Esophagus squamous epithelium (tissue), 5 donors: ENCODE results near the gene CCDC8. TPM values are rescaled to one million over a fixed set of nuclear protein-coding genes. Genes with fewer than 3 reads are reported as not detected.

Experiments
- DNase-seq: peaks from one replicate; lab custom pipeline; 2025; lab: John Stamatoyannopoulos, UW
- H3K27ac ChIP-seq, 4 donors: fragments of 200-600 bp; sonication (generic); one replicate each; pipeline ENCODE4 v1.5.1; 2016 to 2019; ENCODE audit warnings: mild to moderate bottlenecking in 1 of 4
- H3K27me3 ChIP-seq, 4 donors: fragments of 200-600 bp; sonication (generic); 1 replicate in 3 of 4; 2 replicates in 1 of 4; pipeline versions ENCODE4 v1.5.1 to v1.6.0; 2017 to 2021; ENCODE audit warnings: antibody characterized with exemption in 1 of 4
- H3K36me3 ChIP-seq, 3 donors: fragments of 200-600 bp; sonication (generic); one replicate each; pipeline ENCODE4 v1.5.1; 2016 to 2019
- H3K4me1 ChIP-seq, 3 donors: fragments of 200-600 bp; sonication (generic); one replicate each; pipeline ENCODE4 v1.5.1; 2017 to 2019
- H3K4me3 ChIP-seq, 4 donors: fragments of 200-600 bp; sonication (generic); 1 replicate in 3 of 4; 2 replicates in 1 of 4; pipeline ENCODE4 v1.5.1; 2016 to 2019; ENCODE audit warnings: mild to moderate bottlenecking in 2 of 4, moderate library complexity in 1 of 4
- H3K9me3 ChIP-seq, 3 donors: fragments of 200-600 bp; sonication (generic); one replicate each; pipeline ENCODE4 v1.5.1; 2016 to 2019
- POLR2A ChIP-seq, 4 donors: fragments of 450-650 bp; IDR thresholded peaks; one replicate each; pipeline ENCODE4 v1.6.1; 2017; ENCODE audit warnings: antibody characterized with exemption in 4 of 4, mild to moderate bottlenecking in 4 of 4, moderate library complexity in 3 of 4
- WGBS, 2 donors: methylation state at CpG; one replicate each; pipeline ENCODE4 v1.1.5; 2018; 5-methylcytosine and 5-hydroxymethylcytosine counted together
- intact Hi-C: fragments of 100-400 bp; cut with DNase I; formaldehyde crosslinking; loops from one replicate; pipeline ENCODE4 v1.15.0; 2022
- total RNA-seq, 4 donors: library from RNA; depleted of rRNA; stranded (reverse); fragments of >200 nt; gene quantifications; one replicate each; pipeline ENCODE4 v1.1.0, GENCODE V29; 2016
- TF ChIP-seq, protein P1 (sequence below), 6 experiments: fragments of 450-650 bp in 4 of 6; fragments of 200-600 bp in 2 of 6; sonication (generic) in 2 of 6; IDR thresholded peaks; one replicate each; pipeline ENCODE4 v1.5.1; 2016 to 2019; ENCODE audit warnings: antibody characterized with exemption in 6 of 6, mild to moderate bottlenecking in 4 of 6, moderate library complexity in 4 of 6
- donor health status: DM: yes; HTN: yes; CAD: no.

Gene CCDC8
- total RNA-seq, 4 donors from 2014 or later, result 0.53 to 1.7 (median 0.62) TPM

DNA sequence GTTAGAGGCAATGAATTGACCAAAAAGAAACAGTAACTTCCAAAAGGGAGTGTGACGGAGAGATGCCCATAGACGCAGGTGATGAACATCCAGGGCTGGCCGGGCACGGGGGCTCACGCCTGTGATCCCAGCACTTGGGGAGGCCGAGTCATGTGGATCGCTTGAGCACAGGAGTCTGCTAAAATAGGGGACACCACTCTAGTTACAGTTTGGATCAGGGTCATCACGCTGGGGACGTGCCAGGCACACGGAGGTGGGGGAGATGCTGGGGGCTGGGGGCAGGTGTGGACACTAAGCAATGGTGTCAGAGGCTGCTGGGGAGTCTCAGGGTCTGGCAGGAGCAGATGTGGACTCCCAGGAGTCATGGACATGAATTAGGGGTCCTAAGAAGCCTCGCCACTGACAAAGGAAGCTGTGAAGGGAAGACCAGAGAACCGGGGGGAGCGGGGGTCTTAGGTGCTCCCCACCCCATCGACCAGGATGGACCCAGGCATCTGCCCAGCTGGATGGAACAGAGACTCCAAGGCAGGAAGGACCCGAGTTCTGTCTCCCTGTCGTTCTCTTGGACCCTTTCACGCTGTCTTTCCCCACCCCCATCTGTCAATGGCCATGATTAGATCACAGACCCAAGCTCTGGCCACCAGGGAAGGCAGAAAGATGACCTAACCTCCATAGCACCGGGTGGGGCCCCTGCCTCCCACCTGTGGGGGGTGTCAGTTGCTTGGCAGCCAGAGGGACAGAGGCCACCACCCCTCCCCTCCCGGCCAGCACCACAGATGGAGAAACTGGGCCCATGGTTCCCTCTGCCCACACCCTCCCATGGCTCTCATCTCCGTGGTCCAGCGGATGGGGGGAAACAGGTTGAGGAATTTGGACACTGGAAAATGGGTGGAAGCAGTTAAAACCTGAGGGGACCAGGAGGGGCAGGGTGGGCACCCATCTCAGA is 19.6 kb downstream of the CCDC8 start:
- no peak overlapping the region for H3K4me3 ChIP-seq
- peaks cover 0 to 18% (median 3%) of the 10 kb centered on the region in 3 donors for H3K4me1 ChIP-seq
- peak overlapping the region in 1 of 4 donors; percentile 6 for H3K27ac ChIP-seq
- TF ChIP-seq, protein P1, sequence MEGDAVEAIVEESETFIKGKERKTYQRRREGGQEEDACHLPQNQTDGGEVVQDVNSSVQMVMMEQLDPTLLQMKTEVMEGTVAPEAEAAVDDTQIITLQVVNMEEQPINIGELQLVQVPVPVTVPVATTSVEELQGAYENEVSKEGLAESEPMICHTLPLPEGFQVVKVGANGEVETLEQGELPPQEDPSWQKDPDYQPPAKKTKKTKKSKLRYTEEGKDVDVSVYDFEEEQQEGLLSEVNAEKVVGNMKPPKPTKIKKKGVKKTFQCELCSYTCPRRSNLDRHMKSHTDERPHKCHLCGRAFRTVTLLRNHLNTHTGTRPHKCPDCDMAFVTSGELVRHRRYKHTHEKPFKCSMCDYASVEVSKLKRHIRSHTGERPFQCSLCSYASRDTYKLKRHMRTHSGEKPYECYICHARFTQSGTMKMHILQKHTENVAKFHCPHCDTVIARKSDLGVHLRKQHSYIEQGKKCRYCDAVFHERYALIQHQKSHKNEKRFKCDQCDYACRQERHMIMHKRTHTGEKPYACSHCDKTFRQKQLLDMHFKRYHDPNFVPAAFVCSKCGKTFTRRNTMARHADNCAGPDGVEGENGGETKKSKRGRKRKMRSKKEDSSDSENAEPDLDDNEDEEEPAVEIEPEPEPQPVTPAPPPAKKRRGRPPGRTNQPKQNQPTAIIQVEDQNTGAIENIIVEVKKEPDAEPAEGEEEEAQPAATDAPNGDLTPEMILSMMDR (IDR thresholded peaks at IDR 0.05), result no peak
- no peak for TF ChIP-seq POLR2A (IDR thresholded peaks at IDR 0.05)
- WGBS, 2 donors, result 72 to 76% methylated on average over 18 to 19 of the region's 21 CpGs
- peaks cover 0 to 10% (median 0%) of the 10 kb centered on the region in 4 donors for H3K27me3 ChIP-seq
- intact Hi-C loops, result no loop called here
- peaks cover 20 to 46% (median 20%) of the 10 kb centered on the region in 3 donors for H3K36me3 ChIP-seq
- no peaks in the 10 kb centered on the region for H3K9me3 ChIP-seq
- DNase-seq, result no peak

- Histone ChIP-seq H3K4me3 (no peak overlapping the region), H3K27ac (peak overlapping the region in 1 of 4 donors; percentile 33), H3K27me3 (peaks cover 0 to 3% (median 0%) of the 10 kb centered on the region in 4 donors), H3K9me3 (no peaks in the 10 kb centered on the region), H3K4me1 (peaks cover 0 to 18% (median 3%) of the 10 kb centered on the region in 3 donors), H3K36me3 (peaks cover 20 to 55% (median 26%) of the 10 kb centered on the region in 3 donors)
- 36 to 48% methylated on average over 4 of the region's 4 CpGs for whole genome bisulfite sequencing, 2 donors
- intact Hi-C loops, result no loop called here
- no peak for DNase-seq
- TF ChIP-seq POLR2A (IDR thresholded peaks at IDR 0.05), result no peak
- TF ChIP-seq, protein P1 (IDR thresholded peaks at IDR 0.05), result no peak
Measured at GRCh38 chr19:46392837-46393236, 20.5 kb downstream of the CCDC8 start.

DNA sequence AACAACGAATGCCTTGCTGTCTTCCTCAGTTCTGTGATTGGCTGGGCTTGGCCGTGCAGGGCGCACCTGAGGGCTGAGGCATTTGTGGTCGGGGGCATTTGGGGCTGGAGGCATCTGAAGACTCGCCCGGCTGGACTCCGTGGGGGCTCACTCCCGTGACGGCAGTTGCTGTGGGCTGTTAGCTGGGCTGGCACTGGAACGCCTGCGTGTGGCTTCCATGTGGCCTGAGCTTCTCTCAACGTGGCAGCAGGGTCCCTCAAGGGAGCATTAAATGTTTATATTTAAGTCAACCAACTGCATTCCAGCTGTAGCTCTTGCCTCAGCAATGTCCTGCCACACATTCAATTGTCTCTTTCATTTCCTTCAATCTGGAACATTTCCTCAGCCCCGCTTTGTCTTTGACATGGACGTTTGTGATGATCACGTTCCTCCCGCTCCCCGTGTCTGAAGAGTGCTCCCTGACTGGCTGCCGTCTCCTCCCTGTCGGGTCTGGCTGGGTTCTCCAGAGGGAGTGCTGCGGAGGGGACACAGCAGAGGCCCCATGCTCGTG is 21.0 kb downstream of the CCDC8 start:
- intact Hi-C loops, result no loop called here
- DNase-seq, result no peak

DNA sequence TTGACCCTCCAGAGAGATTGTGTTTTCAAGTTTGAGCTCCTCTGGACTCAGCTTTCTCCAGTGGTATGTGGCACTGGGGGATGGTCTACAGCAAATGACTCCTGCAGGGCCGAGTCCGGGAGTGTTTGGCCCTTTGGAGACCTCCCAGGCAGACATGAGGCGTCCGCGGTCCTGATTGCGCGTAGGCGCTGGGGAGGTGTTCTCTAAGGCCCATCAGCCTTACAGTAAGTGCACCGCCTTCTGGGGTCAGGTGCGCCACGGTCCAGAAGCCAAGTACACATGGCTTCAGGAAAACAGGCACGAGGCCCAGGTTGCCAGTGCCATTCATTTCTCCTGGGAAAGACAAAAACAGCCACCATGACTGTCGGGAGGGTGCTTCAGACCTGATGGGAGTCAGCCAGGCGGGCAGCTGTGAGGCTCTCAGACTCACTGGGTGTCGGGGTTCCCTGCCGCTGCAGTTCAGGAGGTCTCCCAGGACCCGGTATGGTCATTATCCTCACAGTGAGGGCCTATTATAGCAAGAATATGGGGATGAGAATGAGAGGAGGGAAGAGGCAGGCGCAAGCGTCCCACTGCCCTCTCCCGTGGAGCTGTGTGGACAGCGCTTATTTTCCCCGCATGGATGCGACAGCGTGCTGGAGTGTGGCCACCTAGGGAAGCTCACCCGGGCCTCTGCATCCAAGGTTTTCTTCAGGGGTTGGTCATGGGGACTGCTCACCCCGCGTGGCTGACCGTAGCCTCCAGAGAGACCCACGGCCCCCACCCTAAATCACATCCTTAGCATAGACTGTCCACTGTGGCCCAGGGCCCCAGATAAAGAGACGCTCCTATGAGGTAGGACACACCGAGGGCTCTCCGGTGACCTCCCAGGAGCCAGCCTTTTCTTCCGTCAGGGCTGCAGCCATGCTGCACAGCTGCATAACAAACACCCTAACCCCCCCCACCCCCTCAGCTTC is 21.8 kb downstream of the CCDC8 start:
- H3K4me3 ChIP-seq, result no peak overlapping the region
- no peak for DNase-seq
- TF ChIP-seq POLR2A (IDR thresholded peaks at IDR 0.05), result no peak
- TF ChIP-seq, protein P1 (IDR thresholded peaks at IDR 0.05), result no peak
- peaks cover 0 to 18% (median 3%) of the 10 kb centered on the region in 3 donors for H3K4me1 ChIP-seq
- peak overlapping the region in 2 of 4 donors; percentile 9 to 33 for H3K27ac ChIP-seq
- 79 to 87% methylated on average over 7 to 16 of the region's 33 CpGs for WGBS, 2 donors
- peaks cover 27 to 68% (median 33%) of the 10 kb centered on the region in 3 donors for H3K36me3 ChIP-seq
- intact Hi-C loops, result no loop called here
- no peaks in the 10 kb centered on the region for H3K27me3 ChIP-seq
- no peaks in the 10 kb centered on the region for H3K9me3 ChIP-seq

More for the DNA sequence above, 21.0 kb downstream of the CCDC8 start:
- WGBS, 2 donors, result 42 to 63% methylated on average over 7 to 13 of the region's 21 CpGs
- peak overlapping the region in 2 of 4 donors; percentile 9 to 33 for H3K27ac ChIP-seq
- H3K27me3 ChIP-seq, result no peaks in the 10 kb centered on the region
- peaks cover 20 to 60% (median 31%) of the 10 kb centered on the region in 3 donors for H3K36me3 ChIP-seq
- no peak for TF ChIP-seq POLR2A (IDR thresholded peaks at IDR 0.05)
- TF ChIP-seq, protein P1 (IDR thresholded peaks at IDR 0.05), result no peak
- H3K9me3 ChIP-seq, result no peaks in the 10 kb centered on the region
- peaks cover 0 to 18% (median 3%) of the 10 kb centered on the region in 3 donors for H3K4me1 ChIP-seq
- no peak overlapping the region for H3K4me3 ChIP-seq
